HepG2 (cell line): Measurements from ENCODE around the gene CHST2.

Experiments used
- CREB1 ChIP-seq, 2 experiments: fragments of 450-650 bp in 1 of 2; IDR thresholded peaks; 2 replicates each; pipeline ENCODE4 v1.6.1; 2016 to 2017; ENCODE audit warnings: control low read depth in 1 of 2, mild to moderate bottlenecking in 1 of 2, missing compliant biosample characterization in 1 of 2, missing genetic modification characterization in 1 of 2
- EED ChIP-seq: sonication (generic); formaldehyde crosslinking; IDR thresholded peaks from 2 replicates; pipeline ENCODE4 v1.5.0; 2020; ENCODE audit warnings: mild to moderate bottlenecking, missing genetic modification reagents
- EP300 ChIP-seq, 3 experiments: sonication (generic) in 1 of 3; formaldehyde crosslinking in 1 of 3; IDR thresholded peaks; 2 replicates each; pipeline versions ENCODE4 v1.5.1 to v1.6.1; 2011 to 2020; ENCODE audit warnings: low read depth in 2 of 3, low read length in 2 of 3, borderline replicate concordance in 1 of 3, improper control_type of control experiment in 1 of 3, mild to moderate bottlenecking in 1 of 3, missing genetic modification reagents in 1 of 3, moderate library complexity in 1 of 3
- FOXJ3 ChIP-seq: sonication (generic); formaldehyde crosslinking; IDR thresholded peaks from 2 replicates; pipeline ENCODE4 v1.4.0; 2020; ENCODE audit warnings: missing genetic modification reagents, mild to moderate bottlenecking, borderline replicate concordance
- GTF2F1 ChIP-seq: fragments of 150-350 bp; IDR thresholded peaks from 2 replicates; pipeline ENCODE4 v1.6.1; 2014; ENCODE audit warnings: low read length
- MBD4 ChIP-seq: IDR thresholded peaks from 2 replicates; pipeline ENCODE4 v1.6.1; 2012; ENCODE audit warnings: low read length, inconsistent platforms, borderline replicate concordance
- MED13 ChIP-seq: sonication (generic); formaldehyde crosslinking; IDR thresholded peaks from 2 replicates; pipeline ENCODE4 v1.5.0; 2020; ENCODE audit warnings: missing genetic modification reagents

GRCh38 chr3:143090486-143090885, 29.1 kb upstream of the CHST2 start:
- TF ChIP-seq CREB1 (IDR thresholded peaks at IDR 0.05) = no peak
- TF ChIP-seq CREB1 (CRISPR knock-in tag; IDR thresholded peaks at IDR 0.05) = no peak
- no peak for TF ChIP-seq EED (CRISPR knock-in tag)
- TF ChIP-seq MED13 (CRISPR knock-in tag) = no peak
- TF ChIP-seq FOXJ3 (CRISPR knock-in tag) = no peak
- no peak for TF ChIP-seq GTF2F1
- TF ChIP-seq EP300 (IDR thresholded peaks at IDR 0.05; ENCODE audit: low read depth in 2 of 2, low read length in 2 of 2) = no peak
- no peak for TF ChIP-seq EP300 (CRISPR knock-in tag; IDR thresholded peaks at IDR 0.05; ENCODE audit: borderline replicate concordance)
- TF ChIP-seq MBD4 = no peak
